ENCODE results near the gene IGF1R.

- TF ChIP-seq CTCF (IDR thresholded peaks at IDR 0.05) (no peak), POLR2AphosphoS5 (IDR thresholded peaks at IDR 0.05) (no peak), POLR2A (IDR thresholded peaks at IDR 0.05) (no peak), EP300 (IDR thresholded peaks at IDR 0.05; ENCODE audit: low read depth) (no peak)
These were observed 304.1 kb downstream of the IGF1R start for GRCh38 chr15:98952381-98952803.

All from transverse colon (tissue), 4 donors.